GM18870 (cell line): ENCODE results near the gene CD180.

Experiments used
- ATAC-seq: cut with Tn5 transposase; IDR thresholded peaks from one replicate; pipeline ENCODE4 v1.9.1; 2021; ENCODE audit warnings: moderate library complexity; ENCODE audit not compliant: unreplicated experiment

CD180 gene

GRCh38 chr5:67196537-67197059 is at the start of gene CD180:
CD180 (minus strand) TSS chr5:67196799; CDS start chr5:67196641, 158 bp downstream.
- no peak for ATAC-seq

- ATAC-seq = no peak
Measured at GRCh38 chr5:67246108-67246507, 49.5 kb upstream of the CD180 start.

- ATAC-seq = no peak
Measured at GRCh38 chr5:67245259-67245846, 48.8 kb upstream of the CD180 start.

GRCh38 chr5:67244345-67244793 is 47.8 kb upstream of the CD180 start:
- no peak for ATAC-seq

GRCh38 chr5:67243944-67244343 is 47.3 kb upstream of the CD180 start:
- no peak for ATAC-seq

GRCh38 chr5:67243349-67243748 is 46.8 kb upstream of the CD180 start:
- no peak for ATAC-seq

GRCh38 chr5:67241326-67241725 is 44.7 kb upstream of the CD180 start:
- ATAC-seq = no peak

GRCh38 chr5:67240846-67241245 is 44.2 kb upstream of the CD180 start:
- no peak for ATAC-seq

- no peak for ATAC-seq
Measured at GRCh38 chr5:67240065-67240464, 43.5 kb upstream of the CD180 start.

GRCh38 chr5:67238191-67238590 is 41.6 kb upstream of the CD180 start:
- ATAC-seq = no peak

- no peak for ATAC-seq
Measured at GRCh38 chr5:67235399-67236110, 39.0 kb upstream of the CD180 start.

- no peak for ATAC-seq
Measured at GRCh38 chr5:67234671-67235176, 38.1 kb upstream of the CD180 start.

GRCh38 chr5:67233075-67233474 is 36.5 kb upstream of the CD180 start:
- ATAC-seq = no peak

GRCh38 chr5:67223211-67223610 is 26.6 kb upstream of the CD180 start:
- ATAC-seq = no peak

- peak; percentile 30 for ATAC-seq
Measured at GRCh38 chr5:67222243-67223025, 25.8 kb upstream of the CD180 start.

GRCh38 chr5:67221487-67222242 is 25.1 kb upstream of the CD180 start:
- peak; percentile 90 for ATAC-seq

GRCh38 chr5:67216564-67216963 is 20.0 kb upstream of the CD180 start:
- ATAC-seq = no peak

GRCh38 chr5:67215519-67216471 is 19.2 kb upstream of the CD180 start:
- peak; percentile 100 for ATAC-seq

- ATAC-seq = no peak
Measured at GRCh38 chr5:67214707-67215447, 18.3 kb upstream of the CD180 start.
